IMR-90 (cell line): ENCODE measurements around the gene CCN6. TPM values are rescaled to one million over a fixed set of nuclear protein-coding genes. Genes with fewer than 3 reads are reported as not detected.

Experiments used
- ATAC-seq: fragments of 200-7000 bp; cut with Tn5 transposase; 2 replicates; pipeline ENCODE4 v1.9.1; 2020; ENCODE audit warnings: low read depth, mild to moderate bottlenecking, moderate library complexity
- BruUV-seq: library from RNA; stranded (reverse); fragments of 400-500 nt; replicated peaks from 2 replicates; lab custom pipeline; 2021; lab: Mats Ljungman, UMichigan
- CTCF ChIA-PET: fragments of 300-600 bp; formaldehyde crosslinking; extraction: SDS; loops from one replicate; lab custom pipeline; 2021; ENCODE audit warnings: antibody characterized with exemption; lab: Yijun Ruan, JAX
- POLR2A ChIA-PET: fragments of 300-600 bp; sonication (Branson Sonifier 250); formaldehyde crosslinking; loops from one replicate; lab custom pipeline; 2022; ENCODE audit warnings: antibody characterized with exemption; ENCODE audit not compliant: unreplicated experiment; lab: Charles Lee
- DNase-seq: peaks from one replicate; pipeline ENCODE4 v3.0.0; 2013
- H2AFZ ChIP-seq: replicated peaks from 2 replicates; pipeline ENCODE3; 2013; ENCODE audit warnings: low read length, mild to moderate bottlenecking; ENCODE audit not compliant: poor library complexity
- H2AK5ac ChIP-seq: 2 replicates; pipeline ENCODE4 v1.6.1; 2013; ENCODE audit warnings: low read depth, low read length, inconsistent platforms
- H2AK9ac ChIP-seq: replicated peaks from 2 replicates; pipeline ENCODE3; 2013; ENCODE audit warnings: mild to moderate bottlenecking, low read depth, low read length, moderate library complexity; ENCODE audit not compliant: poor library complexity
- H2BK120ac ChIP-seq: 2 replicates; pipeline ENCODE4 v1.6.1; 2013; ENCODE audit warnings: low read depth, low read length, inconsistent platforms
- H2BK15ac ChIP-seq: 3 replicates; pipeline ENCODE4 v1.6.1; 2013; ENCODE audit warnings: low read depth, low read length, inconsistent platforms
- H2BK20ac ChIP-seq: 2 replicates; pipeline ENCODE4 v1.6.1; 2013; ENCODE audit warnings: low read depth, mild to moderate bottlenecking, inconsistent platforms, low read length, moderate library complexity
- H2BK5ac ChIP-seq: 2 replicates; pipeline ENCODE4 v1.6.1; 2013; ENCODE audit warnings: mild to moderate bottlenecking, low read depth, low read length, inconsistent platforms; ENCODE audit not compliant: poor library complexity, severe bottlenecking
- H3K14ac ChIP-seq: replicated peaks from 2 replicates; pipeline ENCODE4 v1.6.1; 2013; ENCODE audit warnings: low read depth, low read length, inconsistent platforms
- H3K18ac ChIP-seq: 2 replicates; pipeline ENCODE4 v1.6.1; 2013; ENCODE audit warnings: low read depth, low read length, control low read depth
- H3K23ac ChIP-seq: 2 replicates; pipeline ENCODE4 v1.6.1; 2013; ENCODE audit warnings: low read depth, low read length, inconsistent platforms
- H3K27ac ChIP-seq: 2 replicates; pipeline ENCODE4 v1.5.1; 2013; ENCODE audit warnings: mild to moderate bottlenecking, control low read depth, low read length; ENCODE audit not compliant: insufficient read depth
- H3K27me3 ChIP-seq: 2 replicates; pipeline ENCODE4 v1.6.1; 2013; ENCODE audit warnings: low read length; ENCODE audit not compliant: control insufficient read depth, insufficient read depth
- H3K36me3 ChIP-seq: 2 replicates; pipeline ENCODE4 v1.6.1; 2013; ENCODE audit warnings: low read length, mixed read lengths; ENCODE audit not compliant: control insufficient read depth, insufficient read depth
- H3K4ac ChIP-seq: 2 replicates; pipeline ENCODE4 v1.6.1; 2013; ENCODE audit warnings: low read depth, low read length, inconsistent platforms
- H3K4me1 ChIP-seq: 2 replicates; pipeline ENCODE4 v1.6.1; 2013; ENCODE audit warnings: low read length, mixed read lengths; ENCODE audit not compliant: control insufficient read depth, insufficient read depth
- H3K4me2 ChIP-seq: 2 replicates; pipeline ENCODE4 v1.6.1; 2013; ENCODE audit warnings: low read depth, mild to moderate bottlenecking, control low read depth, low read length, moderate library complexity
- H3K4me3 ChIP-seq: 2 replicates; pipeline ENCODE4 v1.5.1; 2013; ENCODE audit warnings: low read depth, mild to moderate bottlenecking, control low read depth, low read length, moderate library complexity; ENCODE audit not compliant: insufficient read depth
- H3K56ac ChIP-seq: 2 replicates; pipeline ENCODE4 v1.6.1; 2013; ENCODE audit warnings: low read length, inconsistent platforms; ENCODE audit not compliant: insufficient read depth; ENCODE audit errors: extremely low read depth
- H3K79me1 ChIP-seq, 2 experiments: 2 replicates each; pipeline ENCODE4 v1.6.1; 2013; ENCODE audit warnings: low read length in 2 of 2, inconsistent platforms in 1 of 2, low read depth in 1 of 2
- H3K9ac ChIP-seq: 2 replicates; pipeline ENCODE4 v1.6.1; 2013; ENCODE audit warnings: low read depth, low read length, control low read depth
- H3K9me1 ChIP-seq: 2 replicates; pipeline ENCODE4 v1.6.1; 2013; ENCODE audit warnings: low read length, inconsistent platforms; ENCODE audit not compliant: insufficient read depth
- H3K9me3 ChIP-seq: 2 replicates; pipeline ENCODE4 v1.6.1; 2013; ENCODE audit warnings: low read length; ENCODE audit not compliant: control insufficient read depth, insufficient read depth
- H4K20me1 ChIP-seq: 2 replicates; pipeline ENCODE4 v1.6.1; 2013; ENCODE audit warnings: low read length, inconsistent platforms; ENCODE audit not compliant: insufficient read depth
- H4K5ac ChIP-seq: 2 replicates; pipeline ENCODE4 v1.6.1; 2013; ENCODE audit warnings: mild to moderate bottlenecking, low read depth, low read length, control low read depth
- H4K8ac ChIP-seq, 2 experiments: 2 replicates each; pipeline ENCODE4 v1.6.1; 2013; ENCODE audit warnings: low read depth in 2 of 2, low read length in 2 of 2, control low read depth in 1 of 2, inconsistent platforms in 1 of 2
- H4K91ac ChIP-seq: 2 replicates; pipeline ENCODE4 v1.6.1; 2013; ENCODE audit warnings: low read depth, low read length, inconsistent platforms; ENCODE audit not compliant: insufficient read depth
- BHLHE40 ChIP-seq: fragments of 150-350 bp; IDR thresholded peaks from 2 replicates; pipeline ENCODE4 v1.6.1; 2016; ENCODE audit warnings: mild to moderate bottlenecking, low read depth, low read length
- CEBPB ChIP-seq: IDR thresholded peaks from 2 replicates; pipeline ENCODE4 v1.6.1; 2012; ENCODE audit warnings: low read depth, low read length, improper control_type of control experiment
- CHD1 ChIP-seq: IDR thresholded peaks from 2 replicates; pipeline ENCODE4 v1.6.1; 2012; ENCODE audit warnings: low read depth, low read length, improper control_type of control experiment
- MAZ ChIP-seq: IDR thresholded peaks from 2 replicates; pipeline ENCODE4 v1.6.1; 2012; ENCODE audit warnings: low read depth, mild to moderate bottlenecking, low read length, improper control_type of control experiment, moderate library complexity, borderline replicate concordance
- MXI1 ChIP-seq: IDR thresholded peaks from 2 replicates; pipeline ENCODE4 v1.6.1; 2012; ENCODE audit warnings: low read depth, mild to moderate bottlenecking, low read length, moderate library complexity, borderline replicate concordance
- NFE2L2 ChIP-seq: fragments of 150-350 bp; IDR thresholded peaks from 2 replicates; pipeline ENCODE4 v1.6.1; 2016; ENCODE audit warnings: low read depth, mild to moderate bottlenecking, low read length
- POLR2A ChIP-seq: IDR thresholded peaks from 2 replicates; pipeline ENCODE4 v1.6.1; 2012; ENCODE audit warnings: mild to moderate bottlenecking, low read depth, low read length
- RAD21 ChIP-seq: IDR thresholded peaks from 2 replicates; pipeline ENCODE4 v1.6.1; 2012; ENCODE audit warnings: low read length, improper control_type of control experiment
- RCOR1 ChIP-seq: IDR thresholded peaks from 2 replicates; pipeline ENCODE4 v1.6.1; 2012; ENCODE audit warnings: mild to moderate bottlenecking, low read length, improper control_type of control experiment; ENCODE audit not compliant: insufficient replicate concordance
- RFX5 ChIP-seq: IDR thresholded peaks from 2 replicates; pipeline ENCODE4 v1.8.0; 2012; ENCODE audit warnings: low read depth, mild to moderate bottlenecking, low read length, moderate library complexity
- SMC3 ChIP-seq: fragments of 150-350 bp; IDR thresholded peaks from 2 replicates; pipeline ENCODE4 v1.6.1; 2016; ENCODE audit warnings: low read depth, mild to moderate bottlenecking, antibody characterized with exemption, low read length, moderate library complexity
- WGBS, 2 experiments: methylation state at CpG; one replicate each; pipeline versions ENCODE4 v1.1.5 to v1.1.7; 2013; ENCODE audit warnings: missing lambda C conversion rate in 2 of 2; ENCODE audit not compliant: insufficient read length in 1 of 2; ENCODE audit errors: extremely low coverage in 2 of 2; 5-methylcytosine and 5-hydroxymethylcytosine counted together
- dilution Hi-C: fragments of 300-500 bp; cut with HindIII; formaldehyde crosslinking; loops from one replicate; pipeline ENCODE4 v1.14.3; 2018; ENCODE audit warnings: low sequenced_read_pairs; ENCODE audit not compliant: unreplicated experiment
- in situ Hi-C: fragments of 300-500 bp; cut with MboI; formaldehyde crosslinking; loops from 3 replicates; pipeline ENCODE4 v1.14.3; 2019; ENCODE audit warnings: low sequenced_read_pairs, inconsistent platforms, mixed read lengths
- intact Hi-C: fragments of 100-400 bp; cut with micrococcal nuclease; formaldehyde crosslinking; loops from 2 replicates; pipeline ENCODE4 v1.10.0; 2022
- polyA plus RNA-seq, 3 experiments: library from polyadenylated mRNA; depleted of rRNA; stranded (reverse); fragments of >200 nt; gene quantifications; 2 replicates each; pipeline ENCODE4 v1.2.3, GENCODE V29; 2012; ENCODE audit warnings: low replicate concordance in 1 of 3
- total RNA-seq: library from RNA; depleted of rRNA; stranded (reverse); fragments of >200 nt; gene quantifications from 2 replicates; pipeline ENCODE4 v1.2.3, GENCODE V29; 2012
- TF ChIP-seq, protein P1 (sequence below): fragments of 150-350 bp; IDR thresholded peaks from 2 replicates; pipeline ENCODE4 v1.6.1; 2016; ENCODE audit warnings: low read depth, mild to moderate bottlenecking, low read length, moderate library complexity, borderline replicate concordance
- TF ChIP-seq, protein P2 (sequence below): conservative IDR thresholded peaks from 2 replicates; pipeline ENCODE4 v1.5.1; 2012; ENCODE audit warnings: mild to moderate bottlenecking, low read depth, low read length, improper control_type of control experiment

The CCN6 gene
- total and polyA plus RNA-seq, 2 of the 4 experiments (the other 2 are of a cell fraction) = not detected

DNA sequence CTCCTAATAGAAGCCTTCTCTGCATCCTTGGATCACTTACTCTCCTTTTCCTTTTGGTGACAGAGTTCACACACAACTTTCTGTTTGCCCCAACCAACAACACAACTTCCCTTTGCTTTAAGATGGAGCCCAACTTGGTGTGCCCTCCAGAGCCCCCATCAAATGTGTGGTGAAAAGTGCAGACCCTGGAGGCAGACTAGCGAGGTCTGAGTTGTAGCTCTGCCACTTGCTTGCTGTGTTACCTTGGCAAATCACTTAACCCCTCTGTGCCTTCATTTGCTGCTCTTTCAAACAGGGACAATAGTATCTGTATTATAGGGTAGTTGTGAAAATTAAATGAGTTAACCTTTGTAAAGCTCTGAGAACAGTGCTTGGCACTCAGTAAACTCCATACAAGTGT lies 34.3 kb upstream of the CCN6 start:
- WGBS, 2 experiments = no CpG with 5 or more reads among the region's 1 CpG
- POLR2A ChIA-PET = no interaction called here
- no peaks in the 10 kb centered on the region for H3K27me3 ChIP-seq
- H2BK5ac ChIP-seq = no peak overlapping the region
- CTCF ChIA-PET = interaction anchor here (1.0 to 1.7 kb wide), 2 partner anchors 9 kb away, joined by 3 to 5 read pairs; no protein-coding TSS in a partner anchor
- peaks cover 3% of the 10 kb centered on the region for H3K4me1 ChIP-seq
- intact Hi-C loops = no loop called here
- no peak overlapping the region for H3K9ac ChIP-seq
- H3K79me1 ChIP-seq = no peaks in the 10 kb centered on the region
- no peak overlapping the region for H3K4me3 ChIP-seq
- no peak overlapping the region for H4K5ac ChIP-seq
- no peak overlapping the region for H2BK120ac ChIP-seq
- no peak overlapping the region for H3K4ac ChIP-seq
- no peak overlapping the region for H3K4me2 ChIP-seq
- H2AFZ ChIP-seq = no peak overlapping the region
- DNase-seq = no peak
- H2AK9ac ChIP-seq = no peak overlapping the region
- no peak overlapping the region for H3K23ac ChIP-seq
- H2BK15ac ChIP-seq = no peak overlapping the region
- no peak overlapping the region for H2BK20ac ChIP-seq
- ATAC-seq = no peak
- H3K27ac ChIP-seq = no peak overlapping the region
- H3K9me3 ChIP-seq = peaks cover 3% of the 10 kb centered on the region
- no peak for TF ChIP-seq CHD1
- TF ChIP-seq MXI1 = no peak
- no peak for TF ChIP-seq BHLHE40
- TF ChIP-seq RFX5 = no peak
- TF ChIP-seq NFE2L2 = no peak
- TF ChIP-seq, protein P1, sequence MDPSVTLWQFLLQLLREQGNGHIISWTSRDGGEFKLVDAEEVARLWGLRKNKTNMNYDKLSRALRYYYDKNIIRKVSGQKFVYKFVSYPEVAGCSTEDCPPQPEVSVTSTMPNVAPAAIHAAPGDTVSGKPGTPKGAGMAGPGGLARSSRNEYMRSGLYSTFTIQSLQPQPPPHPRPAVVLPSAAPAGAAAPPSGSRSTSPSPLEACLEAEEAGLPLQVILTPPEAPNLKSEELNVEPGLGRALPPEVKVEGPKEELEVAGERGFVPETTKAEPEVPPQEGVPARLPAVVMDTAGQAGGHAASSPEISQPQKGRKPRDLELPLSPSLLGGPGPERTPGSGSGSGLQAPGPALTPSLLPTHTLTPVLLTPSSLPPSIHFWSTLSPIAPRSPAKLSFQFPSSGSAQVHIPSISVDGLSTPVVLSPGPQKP = no peak
- TF ChIP-seq MAZ = no peak
- TF ChIP-seq SMC3 = no peak
- no peak for TF ChIP-seq RAD21
- no peak for TF ChIP-seq RCOR1
- no peak for TF ChIP-seq POLR2A
- no peak for TF ChIP-seq CEBPB
- TF ChIP-seq, protein P2, sequence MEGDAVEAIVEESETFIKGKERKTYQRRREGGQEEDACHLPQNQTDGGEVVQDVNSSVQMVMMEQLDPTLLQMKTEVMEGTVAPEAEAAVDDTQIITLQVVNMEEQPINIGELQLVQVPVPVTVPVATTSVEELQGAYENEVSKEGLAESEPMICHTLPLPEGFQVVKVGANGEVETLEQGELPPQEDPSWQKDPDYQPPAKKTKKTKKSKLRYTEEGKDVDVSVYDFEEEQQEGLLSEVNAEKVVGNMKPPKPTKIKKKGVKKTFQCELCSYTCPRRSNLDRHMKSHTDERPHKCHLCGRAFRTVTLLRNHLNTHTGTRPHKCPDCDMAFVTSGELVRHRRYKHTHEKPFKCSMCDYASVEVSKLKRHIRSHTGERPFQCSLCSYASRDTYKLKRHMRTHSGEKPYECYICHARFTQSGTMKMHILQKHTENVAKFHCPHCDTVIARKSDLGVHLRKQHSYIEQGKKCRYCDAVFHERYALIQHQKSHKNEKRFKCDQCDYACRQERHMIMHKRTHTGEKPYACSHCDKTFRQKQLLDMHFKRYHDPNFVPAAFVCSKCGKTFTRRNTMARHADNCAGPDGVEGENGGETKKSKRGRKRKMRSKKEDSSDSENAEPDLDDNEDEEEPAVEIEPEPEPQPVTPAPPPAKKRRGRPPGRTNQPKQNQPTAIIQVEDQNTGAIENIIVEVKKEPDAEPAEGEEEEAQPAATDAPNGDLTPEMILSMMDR = no peak
- H3K14ac ChIP-seq = 0 out of 2 replicates have a peak overlapping the region, but pooled peaks have one; percentile 52
- dilution Hi-C loops = no loop called here
- no peak overlapping the region for H4K8ac ChIP-seq
- no peaks in the 10 kb centered on the region for H4K20me1 ChIP-seq
- no peaks in the 10 kb centered on the region for H3K36me3 ChIP-seq
- H3K18ac ChIP-seq = no peak overlapping the region
- no peak overlapping the region for H2AK5ac ChIP-seq
- H4K91ac ChIP-seq = no peak overlapping the region
- 0 out of 2 replicates have a peak, but pooled peaks cover 3% of the 10 kb centered on the region for H3K9me1 ChIP-seq
- in situ Hi-C loops = no loop called here
- no TSS peak for BruUV-seq
- no peak overlapping the region for H3K56ac ChIP-seq
